ENCODE data around the gene ZNF268.
"Not testable (repeated sequence)": the region's sequence is repeated elsewhere in the genome, so short reads cannot be mapped to it uniquely, and the experiment has no call there.

Gene ZNF268

DNA sequence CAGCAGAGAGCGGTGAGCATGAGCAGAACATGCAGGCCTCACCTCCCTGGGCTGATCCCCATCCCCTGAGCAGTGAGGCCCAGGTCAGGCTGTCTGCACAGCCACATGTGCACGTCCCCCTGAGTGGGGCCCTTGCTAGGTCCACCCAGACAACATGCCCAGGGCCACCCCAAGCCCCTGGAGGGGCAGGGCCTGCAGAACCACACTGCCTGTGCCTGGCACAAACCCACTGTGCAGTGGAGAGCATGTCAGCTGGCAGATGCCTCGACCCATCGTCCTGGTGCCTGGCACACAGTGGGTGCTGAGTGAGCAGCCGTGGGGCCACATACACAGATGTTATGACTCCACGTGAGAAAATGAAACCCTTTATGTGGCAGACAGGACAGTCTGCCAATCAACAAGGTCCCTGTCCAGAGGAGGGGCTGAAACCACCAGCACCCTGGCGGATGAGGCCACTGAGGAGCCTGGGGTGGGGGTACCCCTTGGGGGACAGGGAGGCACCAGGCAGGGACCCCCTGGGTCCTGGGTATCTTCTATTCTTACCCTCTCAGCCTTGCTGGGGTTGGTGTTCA is 46.1 kb downstream of the ZNF268 start:
- no peak for DNase-seq (ENCODE audit: low read depth)

- DNase-seq (ENCODE audit: low read depth), result no peak
These were observed 49.7 kb downstream of the ZNF268 start for GRCh38 chr12:133231001-133231400.

- no peak for DNase-seq (ENCODE audit: low read depth)
These were observed 51.7 kb downstream of the ZNF268 start for GRCh38 chr12:133233006-133233405.

GRCh38 chr12:133233993-133234564 is 52.8 kb downstream of the ZNF268 start:
- DNase-seq (ENCODE audit: low read depth), result no peak

DNA sequence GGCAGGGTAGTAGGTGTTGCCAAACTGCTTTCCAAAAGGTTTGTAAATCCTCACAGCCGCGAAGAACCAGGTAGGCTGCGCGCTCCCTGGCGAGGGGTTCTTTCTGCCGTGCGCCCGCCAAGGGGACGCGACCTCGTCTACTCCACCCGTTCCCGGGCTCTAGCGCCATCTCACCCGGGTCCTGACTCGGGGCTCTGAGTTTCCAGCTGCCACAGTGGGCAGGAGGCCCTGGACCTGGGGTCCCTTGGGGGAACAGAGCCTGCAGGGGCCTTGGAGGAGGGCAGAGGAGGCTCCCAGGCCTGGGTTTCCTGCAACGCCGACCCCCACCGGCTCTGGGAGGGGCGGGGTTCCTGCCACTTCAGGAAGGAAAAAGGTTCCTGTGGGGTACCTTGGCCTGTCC is 53.7 kb downstream of the ZNF268 start:
- DNase-seq (ENCODE audit: low read depth), result no peak

DNA sequence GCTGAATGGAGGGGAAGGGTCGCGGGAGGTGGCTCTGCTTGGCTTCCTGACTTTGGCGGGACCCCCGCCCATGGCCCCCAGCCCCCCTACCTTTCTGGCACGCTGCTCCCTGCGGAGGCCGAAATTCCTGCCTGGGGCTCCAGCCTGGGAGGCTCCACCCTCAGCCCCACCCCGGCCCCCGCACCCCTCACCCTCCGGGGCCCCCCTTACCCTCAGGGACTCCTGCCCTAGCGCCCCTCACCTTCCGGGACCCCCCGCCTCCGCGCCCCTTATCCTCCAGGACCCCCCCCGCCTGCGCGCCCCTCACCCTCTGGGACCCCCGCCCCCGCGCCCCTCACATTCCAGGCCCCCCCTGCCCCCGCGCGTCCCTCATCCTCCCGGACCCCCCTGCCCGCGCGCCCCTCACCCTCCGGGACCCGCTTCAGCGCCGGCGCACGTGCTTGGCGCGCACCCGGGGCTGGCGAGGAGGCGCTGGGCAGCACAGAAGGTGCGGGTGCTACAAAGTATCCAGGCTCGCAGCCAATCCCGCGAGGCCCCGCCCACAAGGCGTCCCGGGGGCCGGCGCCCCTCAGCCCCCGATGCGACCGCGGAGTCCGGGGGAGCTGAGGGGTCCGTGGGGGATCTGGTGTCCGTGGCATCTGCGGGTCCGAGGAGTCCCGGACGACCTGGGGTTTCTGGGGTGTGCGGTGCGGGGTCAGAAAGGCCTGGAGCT is 54.3 kb downstream of the ZNF268 start, which contains the start of gene ANHX:
Gene ANHX (minus strand): TSS at position 477 of the 712 bp plus-strand sequence. CDS start 1,521 bp downstream, outside the sequence.
- DNase-seq (ENCODE audit: low read depth), result no peak

GRCh38 chr12:133236144-133236543 is 54.8 kb downstream of the ZNF268 start:
- DNase-seq (ENCODE audit: low read depth), result no peak

DNA sequence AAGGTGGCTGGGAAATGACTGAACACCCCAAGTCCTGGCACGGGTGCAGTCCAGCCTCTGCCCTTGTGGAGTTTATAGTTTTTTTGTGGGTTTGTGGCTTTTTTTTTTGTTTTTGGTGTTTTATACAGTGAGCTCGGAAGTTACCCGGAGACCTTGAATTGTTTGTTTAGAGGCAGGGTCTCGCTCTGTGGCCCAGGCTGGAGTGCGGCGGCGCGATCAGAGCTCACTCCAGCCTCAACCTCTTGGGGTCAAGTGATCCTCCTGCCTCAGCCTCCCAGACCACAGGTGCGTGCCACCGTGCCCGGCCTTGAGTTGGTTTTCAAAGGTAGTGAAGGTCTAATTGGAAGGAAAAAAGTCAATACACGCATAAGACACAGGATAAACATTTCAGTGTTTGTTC is 55.3 kb downstream of the ZNF268 start:
- DNase-seq (ENCODE audit: low read depth), result no peak

DNA sequence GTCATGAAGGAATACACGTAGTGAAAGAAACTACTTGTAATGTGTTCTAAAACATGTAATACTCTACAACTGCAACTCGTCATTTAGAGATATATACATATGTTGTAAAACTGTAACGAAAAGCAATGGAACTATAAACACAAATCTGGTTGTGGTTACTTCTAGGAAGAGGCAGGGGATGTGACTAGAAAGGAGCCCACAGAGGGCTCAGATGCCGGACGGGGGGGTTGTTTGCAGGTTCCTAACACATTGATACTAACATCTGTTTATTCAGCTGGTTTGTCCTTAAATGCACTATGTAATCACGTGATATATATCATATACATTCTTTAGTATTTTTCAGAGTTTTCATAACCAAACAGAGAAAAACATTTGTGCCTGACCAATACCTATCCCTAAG is 70.4 kb downstream of the ZNF268 start:
- no peak for DNase-seq (ENCODE audit: low read depth)

DNA sequence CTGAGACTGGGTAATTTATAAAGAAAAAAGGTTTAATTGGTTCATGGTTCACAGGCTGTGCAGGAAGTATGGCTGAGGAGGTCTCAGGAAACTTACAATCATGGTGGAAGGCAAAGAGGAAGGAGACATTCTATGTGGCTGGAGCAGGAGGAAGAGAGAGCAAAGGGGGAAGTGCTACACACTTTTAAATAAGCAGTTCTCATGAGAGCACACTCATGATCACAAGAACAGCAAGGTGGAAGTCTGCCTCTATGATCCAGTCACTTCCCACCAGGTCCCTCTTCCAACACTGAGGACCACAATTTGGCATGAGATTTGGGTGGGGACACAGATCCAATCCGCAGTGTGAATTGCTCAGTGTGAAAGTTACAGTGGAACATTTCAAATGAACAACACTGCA is 74.5 kb downstream of the ZNF268 start:
- DNase-seq (ENCODE audit: low read depth), result not testable (repeated sequence)

DNA sequence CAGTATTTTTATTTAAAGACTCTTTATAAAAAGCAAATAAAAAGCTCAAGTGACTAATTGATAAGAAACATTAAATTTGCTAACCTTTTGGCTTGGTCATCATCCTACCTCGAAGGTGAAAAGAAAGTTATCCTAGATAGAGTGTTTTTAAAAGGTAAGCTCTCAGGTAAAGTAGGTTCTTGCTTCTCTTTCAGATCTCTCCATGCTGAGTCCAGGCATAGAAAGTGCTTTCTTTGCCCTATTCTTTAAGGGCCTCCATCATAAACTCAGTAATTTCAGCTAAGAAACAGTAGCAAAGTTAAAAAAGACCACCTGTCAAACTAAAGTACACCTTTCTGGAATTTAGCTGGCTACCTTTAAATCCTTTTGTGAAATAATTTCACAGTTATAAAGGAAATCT is 75.0 kb downstream of the ZNF268 start:
- no peak for DNase-seq (ENCODE audit: low read depth)

GRCh38 chr12:133264173-133264572 is 82.9 kb downstream of the ZNF268 start:
- DNase-seq (ENCODE audit: low read depth), result no peak
